Hematopoietic multipotent progenitor cell treated with erythropoietin and hydrocortisone succinate and interleukin-3 and kit ligand, for 8 days (in vitro differentiated cells): ENCODE data around the gene FRMD3.

ENCODE experiments used
- DNase-seq: peaks from one replicate; pipeline ENCODE4 v3.0.0-alpha.2; 2015

FRMD3 gene

DNA sequence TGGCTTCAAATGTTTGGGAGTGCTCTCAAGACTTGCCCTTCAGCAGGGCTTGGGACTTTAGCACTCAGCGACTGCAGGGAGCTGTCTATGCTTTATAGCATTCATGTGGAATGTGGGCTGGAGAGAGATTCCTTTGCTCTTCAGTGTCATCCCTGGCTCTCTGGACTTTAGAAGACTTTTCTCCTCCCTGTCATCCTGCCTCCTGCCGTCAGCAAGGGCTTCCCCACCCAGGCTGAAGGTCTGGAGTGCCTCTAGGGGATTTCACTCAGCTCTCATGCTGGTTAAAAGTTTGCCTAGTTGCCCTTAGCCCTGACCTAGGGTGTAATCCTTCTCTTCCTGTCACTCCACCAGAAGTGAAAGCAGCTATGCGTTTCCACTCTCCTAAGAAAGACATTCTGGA, 210.9 kb downstream of the FRMD3 start:
- DNase-seq = no peak

DNA sequence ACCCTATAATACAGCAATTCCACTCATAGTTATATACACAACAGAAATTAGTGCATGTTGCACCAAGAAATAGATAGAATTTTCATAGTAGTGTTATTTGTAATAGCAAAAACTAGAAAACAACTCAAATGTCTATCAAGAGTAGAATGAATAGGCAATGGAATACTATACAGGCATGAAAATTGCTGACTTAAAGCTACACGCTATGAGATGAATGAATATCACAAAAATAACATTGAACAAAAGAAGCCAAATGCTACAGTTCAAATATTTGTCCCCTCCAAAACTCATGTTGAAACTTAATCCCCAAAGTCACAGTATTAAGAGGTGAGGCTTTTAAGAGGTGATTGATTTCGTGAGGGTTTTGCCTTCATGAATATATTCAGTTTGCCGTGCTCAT, 215.1 kb downstream of the FRMD3 start:
- no peak for DNase-seq

DNA sequence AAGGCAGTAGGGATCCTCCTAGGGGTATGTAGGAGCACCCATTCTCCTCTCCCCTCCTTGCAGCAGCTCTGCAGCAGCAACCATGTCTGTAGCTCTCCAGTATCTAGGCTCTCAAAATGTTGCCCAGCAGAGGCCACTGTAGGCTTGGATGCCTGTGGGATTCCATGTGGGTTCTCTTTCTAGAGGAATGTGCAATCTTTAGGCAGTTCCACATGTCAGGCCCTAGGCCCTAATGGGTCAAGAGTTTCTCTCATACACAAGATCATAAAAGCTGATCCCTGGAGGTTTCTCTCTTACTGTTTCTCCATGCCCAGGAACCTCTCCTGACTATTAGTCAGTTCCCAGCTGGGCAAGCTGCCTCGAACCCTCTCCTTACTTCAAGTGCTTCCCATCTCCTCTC, 215.8 kb downstream of the FRMD3 start:
- DNase-seq = no peak

DNA sequence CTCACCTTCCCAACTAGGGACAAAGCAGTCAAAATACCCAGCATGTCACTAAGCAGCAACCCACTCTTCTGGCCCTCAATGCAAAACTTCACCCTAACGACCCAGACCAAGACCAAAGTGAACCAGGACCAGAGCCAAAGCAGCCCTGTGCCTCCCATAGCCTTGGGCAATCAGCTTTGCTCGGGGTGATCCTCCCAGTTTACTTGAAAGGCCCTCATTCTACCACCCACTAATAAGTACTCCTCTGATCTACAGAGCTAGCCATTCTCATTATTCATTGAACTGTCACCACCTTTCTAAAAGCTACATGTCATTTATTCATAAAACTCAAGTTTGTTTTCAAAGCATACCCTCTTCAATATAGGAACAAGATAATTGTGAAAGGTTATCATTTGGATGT, 221.0 kb downstream of the FRMD3 start:
- no peak for DNase-seq

DNA sequence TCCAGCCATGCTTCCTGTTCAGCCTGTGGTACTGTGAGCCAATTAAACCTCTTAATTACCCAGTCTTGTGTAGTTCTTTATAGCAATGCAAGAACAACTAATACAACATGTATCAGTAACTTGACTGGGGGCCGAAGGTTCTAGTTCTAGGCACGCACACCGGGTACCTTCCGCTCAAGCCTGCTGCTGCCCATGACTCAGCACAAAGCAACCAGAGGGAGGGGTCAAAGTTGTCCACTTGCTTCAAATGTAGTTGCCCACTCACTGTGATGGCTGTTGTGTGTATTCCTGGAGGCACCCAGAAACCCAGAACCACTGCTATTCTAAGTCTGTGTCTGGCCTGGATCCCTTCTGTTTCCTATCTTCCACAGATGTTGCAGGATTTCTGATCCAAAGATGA, 222.6 kb downstream of the FRMD3 start:
- no peak for DNase-seq

DNA sequence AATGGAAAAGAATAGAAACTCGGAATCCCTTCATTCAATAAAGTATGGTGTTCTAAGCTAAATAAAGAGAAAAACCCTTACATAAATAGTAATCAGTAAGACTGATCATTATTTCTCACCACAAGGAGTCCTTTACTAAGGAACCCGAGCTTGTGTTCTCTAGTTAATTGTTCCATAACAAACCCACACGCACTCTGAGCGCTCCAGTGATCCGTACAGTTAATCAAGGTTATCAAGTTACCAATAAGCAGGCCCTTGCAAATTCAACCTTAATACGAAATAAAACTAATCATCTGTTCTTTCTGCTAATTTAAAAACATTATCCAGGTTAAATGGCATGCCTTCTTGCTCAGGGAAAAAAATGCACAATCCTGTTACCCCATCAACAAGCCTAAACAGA, 224.4 kb downstream of the FRMD3 start:
- no peak for DNase-seq

DNA sequence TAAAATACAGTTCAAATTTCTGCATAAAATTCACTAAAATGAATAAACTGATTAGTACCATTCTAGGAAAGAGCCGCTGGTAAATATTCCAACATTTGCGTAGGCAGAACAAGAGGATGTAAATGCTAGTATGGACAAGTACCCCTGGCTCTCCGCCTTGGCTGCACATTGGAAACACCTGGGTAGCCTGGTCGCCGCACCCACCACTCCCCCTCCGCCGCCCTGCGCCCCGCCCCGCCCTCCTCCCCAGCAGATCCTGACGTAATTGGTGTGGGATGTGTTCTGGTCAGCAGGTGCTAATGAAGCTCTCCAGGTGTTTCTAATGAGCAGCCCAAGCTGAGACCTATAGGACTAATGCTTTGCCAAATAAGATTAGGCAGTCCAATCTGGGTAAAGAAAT, 225.7 kb downstream of the FRMD3 start:
- no peak for DNase-seq

DNA sequence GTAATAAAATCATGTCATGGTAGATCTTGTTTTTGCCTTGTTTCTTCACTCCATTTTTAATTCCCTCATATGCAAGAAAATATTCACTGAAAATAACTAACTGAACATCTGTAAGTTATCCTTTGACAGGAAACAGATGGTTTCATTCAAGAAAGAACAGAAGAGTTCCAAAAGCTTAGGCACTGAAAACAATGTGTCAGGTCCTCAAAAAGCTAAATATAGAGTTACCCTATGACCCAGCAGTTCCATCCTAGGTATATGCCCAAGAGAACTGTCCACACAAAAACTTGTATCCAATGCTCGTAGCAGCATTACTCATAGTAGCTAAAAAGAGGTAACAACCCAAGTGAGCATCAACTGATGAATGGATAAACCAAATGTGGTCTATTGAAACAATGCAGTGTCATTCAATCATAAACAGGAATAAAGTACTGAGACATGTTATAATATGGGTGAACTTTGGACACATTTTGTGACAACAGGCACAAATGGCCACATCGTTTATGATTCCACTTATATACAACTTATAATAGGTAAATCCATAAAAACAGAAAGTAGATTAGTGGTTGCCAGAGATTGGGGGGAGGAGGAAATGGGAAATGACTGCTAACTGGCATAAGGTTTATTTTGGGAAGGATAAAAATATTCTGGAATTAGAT, 231.0 kb downstream of the FRMD3 start:
- DNase-seq = no peak

DNA sequence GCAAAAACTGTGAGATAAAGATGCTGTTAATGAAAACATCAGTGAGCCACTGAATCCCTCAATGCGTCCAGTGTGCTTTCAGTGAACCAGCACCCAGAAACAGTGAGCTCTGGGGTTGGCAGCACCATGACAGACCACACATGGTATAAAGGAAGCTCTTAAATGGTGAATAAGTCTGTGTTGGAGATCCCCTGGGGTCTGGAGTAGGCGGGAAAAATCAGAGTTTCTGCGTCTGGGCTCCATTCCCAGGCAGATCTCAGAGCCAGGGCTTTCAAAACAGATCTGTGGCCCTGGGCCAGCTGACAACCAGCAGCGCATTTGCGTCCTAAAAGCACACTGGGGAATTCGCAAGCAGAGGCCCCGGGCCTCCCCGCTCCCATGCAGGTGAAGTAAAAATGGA, 233.5 kb downstream of the FRMD3 start:
- no peak for DNase-seq

DNA sequence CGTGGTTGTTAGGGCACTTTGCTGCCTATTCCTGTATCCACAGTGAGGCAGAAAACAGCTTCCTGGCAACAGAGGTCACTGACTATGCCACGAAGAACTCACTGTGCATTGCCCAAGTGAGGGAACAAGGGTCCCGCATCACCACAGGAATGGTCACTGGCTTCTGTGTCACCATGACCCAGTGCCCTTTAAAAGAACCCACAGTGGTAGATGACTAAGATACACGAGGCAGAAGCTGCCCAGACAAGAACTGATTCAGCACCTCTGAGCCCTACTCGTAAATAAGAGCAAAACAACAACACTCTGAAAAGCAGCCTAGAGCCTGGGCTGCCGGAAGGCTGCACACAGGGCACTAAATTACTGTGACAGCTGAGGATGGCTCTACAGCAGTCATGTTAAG, 238.6 kb downstream of the FRMD3 start:
- DNase-seq = no peak

DNA sequence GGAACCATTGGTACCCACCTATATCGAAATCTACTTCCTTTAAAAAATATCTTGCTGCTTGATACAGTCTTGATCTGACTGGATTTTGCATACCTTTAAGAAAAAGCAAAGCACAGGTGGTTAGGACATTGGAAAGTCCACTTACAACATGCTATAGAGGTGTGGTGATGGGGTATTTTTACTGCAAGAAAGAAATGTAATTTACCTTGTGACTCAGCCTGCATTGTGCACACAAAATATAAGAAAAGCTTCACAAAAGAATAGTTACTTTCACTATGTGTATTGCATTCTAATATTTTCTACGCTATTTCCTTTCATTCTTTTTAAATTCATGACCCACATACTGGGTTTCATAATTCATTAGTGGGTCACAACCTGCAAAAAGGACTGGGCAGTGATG, 239.1 kb downstream of the FRMD3 start:
- no peak for DNase-seq

DNA sequence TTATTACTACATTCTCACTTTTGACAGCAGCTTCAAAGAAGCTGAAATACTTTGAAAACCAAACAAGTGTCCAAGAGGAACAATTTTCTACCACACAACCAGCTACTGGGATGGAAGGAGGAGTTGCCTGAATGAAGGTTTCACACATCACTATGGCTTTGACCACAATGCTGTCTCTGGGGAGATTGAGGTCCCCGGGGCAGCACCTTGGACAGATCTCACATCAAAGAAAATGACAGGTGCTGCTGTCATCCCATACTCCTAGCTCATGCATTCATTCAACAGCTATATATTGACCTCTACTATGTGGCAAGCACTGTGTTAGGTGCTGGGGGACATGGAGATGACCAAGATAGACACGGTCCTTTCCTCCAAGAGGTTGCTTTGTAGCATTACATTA, 242.1 kb downstream of the FRMD3 start:
- no peak for DNase-seq

DNA sequence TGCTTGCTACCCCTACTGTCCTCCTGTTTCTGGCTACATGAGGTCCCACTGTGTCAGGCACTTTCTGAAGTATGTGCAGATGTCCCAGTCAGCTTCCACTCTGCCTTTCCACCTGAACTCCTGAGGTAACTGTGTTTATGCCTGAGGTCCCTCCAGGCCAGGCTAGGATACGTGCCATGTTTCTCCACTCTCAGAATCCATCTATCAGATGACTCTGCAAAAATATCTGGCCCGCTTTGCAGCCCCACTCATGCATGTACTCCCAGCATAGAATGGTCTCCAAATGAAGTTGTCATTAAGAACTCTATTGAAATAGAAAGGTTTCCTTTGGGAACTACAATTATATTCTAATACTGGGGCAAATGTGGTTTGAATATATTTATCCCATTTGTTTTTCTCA, 243.4 kb downstream of the FRMD3 start:
- DNase-seq = no peak

DNA sequence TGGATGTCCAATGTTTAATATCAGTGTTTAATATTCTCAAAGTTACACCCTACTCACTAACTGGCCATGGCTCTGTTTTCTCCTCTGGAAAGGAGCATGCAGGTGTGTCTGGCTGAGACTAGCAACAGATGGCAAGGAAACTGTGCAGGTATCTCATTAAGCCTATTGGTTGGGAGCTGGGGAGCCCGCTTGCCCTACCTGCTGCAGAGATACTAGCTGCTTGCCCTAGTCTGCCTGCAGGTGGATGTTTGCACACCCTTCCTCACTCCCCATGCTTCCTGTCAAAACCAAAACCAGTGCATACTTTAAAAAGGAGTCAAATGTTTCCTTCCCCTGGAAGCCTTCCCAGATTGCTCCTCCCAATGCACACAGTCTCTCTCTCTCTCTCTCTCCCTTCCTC, 247.0 kb downstream of the FRMD3 start:
- no peak for DNase-seq

DNA sequence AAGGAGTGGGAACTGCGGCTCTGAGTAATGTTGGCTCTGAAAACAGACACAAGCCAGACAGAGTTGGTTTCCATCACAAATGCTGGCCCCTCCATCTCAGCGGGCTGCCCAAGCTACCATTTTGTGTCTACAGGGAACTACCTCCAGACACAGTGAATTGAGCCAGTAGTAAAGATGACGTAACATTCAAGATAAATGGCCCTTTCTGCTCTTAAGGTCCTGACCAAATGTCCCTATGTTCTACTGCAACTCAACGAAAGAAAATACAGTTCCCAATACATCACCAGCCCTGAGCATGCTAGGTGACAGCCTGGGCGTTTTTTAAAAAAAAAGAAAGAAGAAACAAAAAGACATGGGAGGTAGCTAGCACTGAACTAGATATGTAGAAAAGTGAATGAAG, 247.5 kb downstream of the FRMD3 start:
- no peak for DNase-seq

DNA sequence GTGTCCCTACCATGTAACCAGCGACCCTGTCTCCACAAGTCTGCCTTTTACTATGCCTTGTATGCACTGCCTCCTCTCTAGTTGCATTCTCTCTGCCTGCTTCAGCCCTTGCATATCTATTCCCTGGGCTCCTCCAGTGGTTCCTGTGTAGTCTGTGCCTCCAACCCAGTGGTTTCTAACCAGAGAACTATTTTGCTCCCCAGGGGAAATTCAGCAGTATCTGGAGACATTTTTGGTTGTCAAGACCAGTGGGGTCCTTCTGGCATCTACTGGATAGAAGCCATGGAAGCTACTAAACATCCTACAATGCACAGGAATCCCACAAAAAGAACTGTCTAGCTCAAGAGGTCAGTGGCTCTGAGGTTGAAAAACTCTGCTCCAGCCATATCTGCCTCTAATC, 251.2 kb downstream of the FRMD3 start:
- DNase-seq = no peak

DNA sequence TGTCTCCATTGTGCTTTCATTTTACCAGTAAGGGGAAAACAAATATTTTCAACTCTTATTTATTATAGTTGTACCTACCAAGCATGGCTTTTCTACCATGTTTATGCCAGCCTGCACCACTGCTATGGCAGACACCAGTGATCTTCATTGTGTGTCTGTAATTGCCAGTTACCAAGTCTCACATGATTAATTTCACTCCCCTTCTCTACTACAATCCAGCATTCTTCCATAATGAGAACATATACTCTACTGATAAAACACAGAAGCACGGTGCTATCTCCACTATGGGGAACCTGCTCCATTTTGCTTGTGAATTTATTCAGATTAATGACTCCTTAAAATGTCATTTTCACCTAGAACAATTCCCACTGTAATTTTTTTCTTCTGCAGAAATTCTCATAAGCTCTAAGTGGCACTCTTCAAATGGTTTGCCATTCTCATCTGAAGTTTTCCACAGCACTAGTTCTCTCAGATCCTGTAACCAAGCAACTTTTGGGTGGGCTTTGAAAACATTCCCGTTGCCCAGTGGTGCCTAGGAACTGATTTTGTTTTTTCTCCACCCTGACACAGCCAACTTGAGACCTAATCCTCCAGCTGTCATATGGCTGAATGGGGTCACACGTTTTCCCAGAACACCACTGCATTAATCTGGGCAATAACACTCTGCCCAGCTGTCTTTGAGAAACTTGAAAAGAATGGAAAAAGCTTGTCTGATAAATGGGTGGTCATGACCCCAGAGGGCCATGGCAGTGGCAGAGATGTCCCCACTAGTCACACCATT, 252.6 kb downstream of the FRMD3 start:
- no peak for DNase-seq

DNA sequence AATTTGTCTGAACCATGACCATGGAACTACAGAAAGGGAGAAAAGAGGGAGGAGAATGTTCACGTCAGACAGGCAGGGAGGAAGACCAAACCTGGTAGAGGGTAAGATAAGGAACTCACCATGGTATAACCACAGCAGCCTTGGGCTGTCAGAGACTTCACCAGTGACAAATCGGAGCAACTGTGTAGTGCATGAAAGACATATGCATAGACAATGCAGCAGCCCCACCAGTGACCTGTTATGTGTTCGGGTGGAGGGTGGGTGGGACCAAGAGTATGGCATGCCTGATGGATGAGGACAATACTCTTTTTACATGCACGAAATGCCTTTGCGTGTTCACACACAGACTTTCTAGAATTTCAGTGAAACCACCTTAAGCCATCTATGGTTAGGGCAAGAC, 253.5 kb downstream of the FRMD3 start:
- DNase-seq = no peak

DNA sequence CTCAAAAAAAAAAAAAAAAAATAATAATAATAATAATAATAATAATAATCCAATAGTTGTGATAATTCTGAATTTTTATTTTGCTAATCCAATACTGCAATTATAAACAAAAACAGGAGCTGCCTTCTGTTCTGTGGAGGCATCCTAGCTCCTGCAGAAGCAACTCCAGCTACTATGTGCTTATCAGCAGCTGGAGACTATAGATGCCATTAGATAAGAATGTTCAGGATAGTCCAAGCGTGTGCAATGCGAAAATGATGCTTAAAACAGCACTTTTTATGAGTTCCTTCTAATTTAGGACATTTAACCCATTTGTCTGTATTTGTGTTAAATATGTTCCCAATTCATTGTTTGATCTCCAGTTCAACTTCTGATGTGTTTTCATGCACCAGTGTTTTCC, 254.7 kb downstream of the FRMD3 start:
- no peak for DNase-seq

DNA sequence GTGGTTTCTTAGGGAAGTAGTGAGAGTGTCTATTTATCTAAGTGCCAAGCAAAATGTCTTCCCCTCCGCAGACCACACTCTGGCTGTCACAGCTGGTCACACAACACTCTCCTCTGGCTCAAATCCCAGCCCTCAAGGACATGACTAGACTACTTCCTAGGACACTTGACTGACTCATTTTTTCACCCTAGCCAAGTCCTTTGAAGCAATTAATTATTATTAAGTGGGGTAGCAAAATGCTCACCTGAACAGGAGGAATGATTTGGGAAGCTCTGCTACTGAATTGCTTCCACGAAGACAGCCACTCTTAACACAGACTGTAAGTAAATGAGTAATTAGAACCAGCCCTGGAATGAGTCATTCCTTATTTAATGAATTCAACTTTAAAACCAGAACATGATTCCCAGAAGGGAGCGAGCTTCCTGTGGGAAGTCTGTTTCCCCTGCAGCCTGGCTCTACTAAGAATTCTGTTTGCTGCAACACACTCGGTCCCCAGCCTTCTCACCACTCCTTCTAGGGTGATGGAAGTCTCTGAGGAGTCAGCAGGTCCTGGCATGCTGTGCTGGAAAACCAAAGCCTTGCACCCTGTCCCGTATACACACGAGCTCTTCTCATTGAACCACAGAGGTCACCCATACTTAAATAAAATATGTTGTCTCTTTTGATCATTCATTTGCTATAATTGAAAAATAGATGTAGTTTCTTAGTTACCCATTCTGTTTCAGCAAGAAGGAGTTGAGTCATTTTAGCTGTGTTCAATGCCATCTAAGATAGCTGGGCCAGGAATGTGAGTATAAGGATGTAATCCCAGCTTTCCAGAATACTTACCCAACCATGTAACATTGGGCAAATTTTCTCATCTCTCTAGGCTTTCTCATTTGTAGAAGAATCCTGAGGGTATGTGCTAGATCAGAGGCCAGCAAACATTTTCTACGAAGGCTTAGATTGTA, 256.6 kb downstream of the FRMD3 start:
- peak; percentile 4 for DNase-seq

DNA sequence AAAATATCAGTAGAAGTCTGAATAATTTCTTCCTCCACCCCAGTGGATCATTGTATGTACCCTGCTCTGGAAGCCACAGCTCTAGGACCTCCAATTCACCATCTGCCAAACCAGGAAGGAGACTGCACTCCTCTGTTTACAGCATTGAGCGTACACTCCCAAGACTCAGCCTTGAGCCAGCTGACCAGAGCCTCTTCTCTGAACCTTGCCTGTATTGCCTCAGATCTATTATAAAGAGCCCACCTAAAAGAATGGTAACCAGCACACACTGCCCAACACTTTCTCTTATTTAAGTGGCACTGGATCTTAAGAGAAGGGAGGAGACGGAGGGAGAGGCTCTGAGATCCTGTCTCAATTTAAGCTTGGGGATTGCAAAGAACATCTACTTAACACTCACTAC, 257.4 kb downstream of the FRMD3 start:
- no peak for DNase-seq

DNA sequence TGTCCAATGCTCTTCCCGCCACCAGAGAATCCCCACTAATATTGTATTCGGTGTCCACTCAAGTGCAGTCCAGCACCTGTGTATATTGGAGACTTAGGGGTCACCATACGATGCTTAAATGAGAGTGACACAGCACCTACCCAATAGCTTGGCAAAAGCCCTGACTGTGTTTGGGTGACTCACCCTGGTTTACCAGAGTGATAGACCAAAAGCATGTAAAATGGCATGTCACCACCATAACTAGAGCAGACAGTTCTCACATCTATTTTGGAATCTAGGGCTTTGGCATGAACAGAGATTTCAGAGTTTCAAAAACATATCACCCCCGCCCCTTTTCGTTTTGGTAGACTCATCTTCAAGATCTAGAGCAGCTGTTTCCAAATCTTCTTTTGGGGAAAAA, 257.9 kb downstream of the FRMD3 start:
- DNase-seq = no peak

DNA sequence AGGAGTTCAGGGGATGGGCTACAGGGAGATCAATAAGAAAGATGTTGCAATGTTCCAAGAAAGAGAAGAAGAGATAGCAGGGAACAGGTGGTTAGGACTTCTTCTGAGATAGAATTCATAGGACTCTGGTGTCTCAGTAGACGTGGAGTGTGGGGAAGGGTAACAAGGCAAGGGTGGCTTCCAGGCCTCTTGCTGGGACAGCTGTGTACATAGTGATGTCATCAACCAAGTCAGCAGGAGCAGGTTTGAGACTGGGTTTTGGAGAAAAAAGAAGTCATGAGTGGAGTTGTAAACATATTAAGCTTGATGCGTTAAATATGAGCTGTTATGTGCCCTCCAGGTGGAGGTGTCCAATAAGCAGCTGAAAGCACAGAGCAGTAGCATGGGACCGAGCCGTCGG, 263.4 kb downstream of the FRMD3 start:
- no peak for DNase-seq

DNA sequence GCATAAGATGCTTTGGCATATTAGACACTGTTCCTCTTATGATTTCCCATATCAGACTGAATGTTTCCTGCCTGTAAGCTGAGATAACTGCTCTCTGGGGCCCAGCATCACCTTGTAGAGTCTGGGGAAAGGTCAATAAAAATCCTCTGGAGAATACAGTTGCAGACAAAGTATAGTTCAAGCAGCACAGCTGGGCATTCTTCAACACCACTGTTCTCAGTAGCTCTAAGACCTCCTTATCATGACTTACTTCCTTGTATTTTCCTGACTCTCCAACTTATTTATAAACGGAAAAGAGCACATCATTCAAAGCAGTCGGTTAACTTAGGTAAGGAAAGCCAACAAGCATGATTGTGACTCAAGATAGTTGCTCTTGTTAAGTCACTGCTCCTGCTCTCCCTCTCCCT, 266.5 kb downstream of the FRMD3 start:
- DNase-seq = peak; percentile 1
